HG03442 (cell line): ENCODE measurements around the gene MPRIP.

Experiments used
- ATAC-seq: cut with Tn5 transposase; IDR thresholded peaks from one replicate; pipeline ENCODE4 v1.9.1; 2021; ENCODE audit warnings: mild to moderate bottlenecking, moderate library complexity; ENCODE audit not compliant: unreplicated experiment

Gene MPRIP

GRCh38 chr17:17064322-17064721, 22.1 kb downstream of the MPRIP start:
- no peak for ATAC-seq

DNA sequence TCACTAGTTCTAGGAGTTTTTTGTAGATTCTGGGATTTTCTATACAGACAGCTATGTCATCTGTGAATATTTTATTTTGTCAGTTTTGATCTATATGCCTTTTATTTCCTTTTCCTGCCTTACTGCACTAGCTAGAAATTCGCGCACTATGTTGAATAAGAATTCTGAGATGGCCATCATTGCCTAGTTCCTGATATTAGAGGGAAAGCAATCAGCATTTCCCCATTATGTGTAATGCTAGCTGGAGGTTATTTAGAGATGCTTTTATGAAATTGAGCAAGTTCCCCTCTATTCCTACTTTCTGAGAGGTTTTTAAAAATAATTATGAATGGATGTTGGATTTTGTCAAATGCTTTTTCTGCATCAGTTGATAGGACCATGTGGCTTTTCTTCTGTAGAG, 23.8 kb downstream of the MPRIP start:
- no peak for ATAC-seq

DNA sequence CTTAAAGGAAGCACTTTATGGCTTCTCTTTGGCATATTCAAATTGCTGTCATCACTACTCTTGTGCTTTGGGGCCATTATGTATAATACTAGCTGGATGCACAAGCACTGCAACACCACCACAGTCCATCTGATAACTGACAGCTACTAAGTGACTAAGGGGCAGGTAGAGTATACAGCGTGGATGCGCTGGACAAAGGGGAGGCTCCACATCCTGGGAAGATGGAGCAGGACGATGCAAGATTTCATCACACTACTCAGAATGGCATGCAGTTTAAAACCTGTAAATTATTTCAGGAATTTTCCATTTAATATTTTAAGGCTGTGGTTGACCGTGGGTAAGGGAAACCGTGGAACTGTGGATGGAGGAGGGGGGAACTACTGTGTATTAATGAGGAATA, 25.0 kb downstream of the MPRIP start:
- no peak for ATAC-seq

DNA sequence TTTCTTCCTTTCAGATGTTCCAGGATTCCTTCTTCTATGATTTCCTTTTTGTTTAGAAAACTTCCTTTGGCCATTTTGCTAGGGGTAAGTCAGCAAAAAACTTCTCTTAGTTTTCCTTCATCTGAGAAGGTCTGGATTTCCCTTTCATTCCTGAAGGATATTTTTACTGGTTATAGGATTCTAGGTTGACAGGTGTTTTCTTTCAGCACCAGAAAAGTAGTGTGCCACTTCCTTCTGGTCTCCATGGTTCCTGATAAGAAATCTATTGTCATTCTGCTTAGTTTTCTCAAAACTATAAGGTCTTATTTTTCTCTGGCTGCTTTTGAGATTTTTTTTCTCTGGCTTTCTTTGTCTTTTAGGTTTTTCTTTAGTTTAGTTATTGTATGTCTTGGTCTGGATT, 27.6 kb downstream of the MPRIP start:
- no peak for ATAC-seq

- no peak for ATAC-seq
Observed at GRCh38 chr17:17070931-17071330, 28.7 kb downstream of the MPRIP start.

- ATAC-seq: no peak
Observed at GRCh38 chr17:17071531-17072360, 29.5 kb downstream of the MPRIP start.

- ATAC-seq: no peak
Observed at GRCh38 chr17:17072546-17072945, 30.3 kb downstream of the MPRIP start.

GRCh38 chr17:17073030-17073564, 30.8 kb downstream of the MPRIP start:
- ATAC-seq: no peak

GRCh38 chr17:17073581-17074403, 31.5 kb downstream of the MPRIP start:
- ATAC-seq: no peak

- no peak for ATAC-seq
Observed at GRCh38 chr17:17075125-17075781, 33.0 kb downstream of the MPRIP start.

DNA sequence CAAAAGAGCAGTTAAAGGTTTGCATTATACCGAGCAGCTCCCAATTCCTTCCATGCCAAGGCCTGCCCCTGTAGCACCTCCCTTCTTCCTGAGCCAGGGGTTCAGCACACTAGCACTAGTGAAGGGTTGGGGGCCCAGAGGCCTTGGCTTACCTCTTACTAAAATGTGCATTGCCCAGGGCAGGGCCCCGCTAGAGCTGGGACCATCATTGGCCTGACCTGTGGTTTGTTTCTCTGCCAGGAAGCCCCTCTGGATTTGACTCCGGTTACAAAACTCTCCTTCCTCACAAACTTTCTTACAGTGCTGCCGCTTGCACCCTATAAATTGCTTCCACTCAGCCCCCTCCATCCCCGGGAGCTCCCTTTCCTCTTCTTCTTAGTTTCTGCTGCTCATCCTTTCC, 33.8 kb downstream of the MPRIP start:
- no peak for ATAC-seq

- no peak for ATAC-seq
Observed at GRCh38 chr17:17077101-17077500, 34.8 kb downstream of the MPRIP start.

- ATAC-seq: no peak
Observed at GRCh38 chr17:17077861-17078732, 35.8 kb downstream of the MPRIP start.

- ATAC-seq: no peak
Observed at GRCh38 chr17:17078832-17079231, 36.6 kb downstream of the MPRIP start.

DNA sequence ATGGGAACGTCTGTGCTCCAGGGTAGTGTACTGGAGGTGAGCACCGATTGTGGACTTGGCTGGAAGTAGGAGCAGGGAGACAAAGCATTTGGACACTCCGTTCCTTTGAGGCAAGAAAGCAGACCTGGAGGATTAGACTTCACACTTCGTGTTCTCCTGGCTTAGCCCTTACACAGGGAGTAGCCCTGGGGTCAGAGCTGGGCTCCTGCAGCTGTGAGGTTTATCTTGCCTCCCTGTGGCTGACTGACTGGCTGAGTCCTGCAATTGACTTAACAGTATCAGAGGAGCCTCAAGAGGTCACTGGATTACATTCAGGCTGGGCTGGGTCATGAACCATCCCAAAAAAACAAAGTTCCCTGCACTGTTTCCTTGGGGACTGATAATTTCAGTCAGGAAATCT, 37.1 kb downstream of the MPRIP start:
- no peak for ATAC-seq

- no peak for ATAC-seq
Observed at GRCh38 chr17:17079761-17080160, 37.5 kb downstream of the MPRIP start.

GRCh38 chr17:17080181-17080631, 37.9 kb downstream of the MPRIP start:
- no peak for ATAC-seq

- ATAC-seq: no peak
Observed at GRCh38 chr17:17080781-17081180, 38.5 kb downstream of the MPRIP start.

GRCh38 chr17:17081304-17081940, 39.2 kb downstream of the MPRIP start:
- no peak for ATAC-seq

GRCh38 chr17:17082878-17083277, 40.6 kb downstream of the MPRIP start:
- no peak for ATAC-seq
